Tibial artery (tissue), 4 donors: Measurements from ENCODE around the gene TARBP1.

ENCODE experiments used
- DNase-seq, 2 donors: peaks; one replicate each; pipeline ENCODE4 v3.0.0-alpha.2; 2019
- H3K27ac ChIP-seq, 2 donors: fragments of 200-600 bp; sonication (generic) in 1 of 2; 1 replicate in 1 of 2; 2 replicates in 1 of 2; pipeline ENCODE4 v1.5.1; 2018 to 2019; ENCODE audit warnings: mild to moderate bottlenecking in 1 of 2
- H3K27me3 ChIP-seq, 2 donors: fragments of 200-600 bp; sonication (generic) in 1 of 2; one replicate each; pipeline versions ENCODE4 v1.5.1 to v1.6.0; 2016 to 2019
- H3K36me3 ChIP-seq, 3 donors: fragments of 200-600 bp; sonication (generic) in 2 of 3; one replicate each; pipeline ENCODE4 v1.5.1; 2016 to 2019; ENCODE audit warnings: mild to moderate bottlenecking in 2 of 3
- H3K4me1 ChIP-seq, 4 donors: fragments of 200-600 bp; sonication (generic) in 2 of 4; 1 replicate in 3 of 4; 2 replicates in 1 of 4; pipeline ENCODE4 v1.5.1; 2016 to 2019
- H3K4me3 ChIP-seq, 2 donors: fragments of 200-600 bp; sonication (generic) in 1 of 2; 1 replicate in 1 of 2; 2 replicates in 1 of 2; pipeline ENCODE4 v1.5.1; 2018 to 2019; ENCODE audit warnings: mild to moderate bottlenecking in 2 of 2
- H3K9me3 ChIP-seq, 3 donors: fragments of 200-600 bp; sonication (generic) in 1 of 3; one replicate each; pipeline ENCODE4 v1.5.1; 2016 to 2019
- CTCF ChIP-seq, 2 experiments: fragments of 200-600 bp in 1 of 2; fragments of 450-650 bp in 1 of 2; IDR thresholded peaks; one replicate each; pipeline ENCODE4 v1.5.1; 2017 to 2019; ENCODE audit warnings: antibody characterized with exemption in 2 of 2, mild to moderate bottlenecking in 1 of 2, moderate library complexity in 1 of 2
- intact Hi-C: fragments of 100-400 bp; cut with DNase I; formaldehyde crosslinking; loops from one replicate; pipeline ENCODE4 v1.15.0; 2023; ENCODE audit warnings: low total_unique reads

Gene TARBP1

GRCh38 chr1:234473118-234473517, 5.9 kb downstream of the TARBP1 start:
- Histone ChIP-seq H3K27ac (no peak overlapping the region), H3K4me1 (peaks cover 0 to 6% (median 3%) of the 10 kb centered on the region in 4 donors), H3K4me3 (no peak overlapping the region), H3K36me3 (no peaks in the 10 kb centered on the region), H3K9me3 (no peaks in the 10 kb centered on the region), H3K27me3 (no peaks in the 10 kb centered on the region)
- intact Hi-C loops, result loop anchor here (10.0 kb wide), 1 partner anchor 952 kb away; no protein-coding TSS in a partner anchor
- DNase-seq, result no peak
- TF ChIP-seq CTCF (IDR thresholded peaks at IDR 0.05), result no peak

- DNase-seq, result no peak
- H3K4me3 ChIP-seq, result no peak overlapping the region
- H3K4me1 ChIP-seq, result no peaks in the 10 kb centered on the region
- H3K27ac ChIP-seq, result no peak overlapping the region
- intact Hi-C loops, result no loop called here
- H3K9me3 ChIP-seq, result no peaks in the 10 kb centered on the region
- peaks cover 0 to 13% (median 7%) of the 10 kb centered on the region in 3 donors for H3K36me3 ChIP-seq
- TF ChIP-seq CTCF (IDR thresholded peaks at IDR 0.05), result no peak
- H3K27me3 ChIP-seq, result no peaks in the 10 kb centered on the region
Measured at GRCh38 chr1:234469376-234469775, 9.6 kb downstream of the TARBP1 start.

GRCh38 chr1:234468580-234468979, 10.4 kb downstream of the TARBP1 start:
- H3K9me3 ChIP-seq, result no peaks in the 10 kb centered on the region
- peaks cover 0 to 16% (median 7%) of the 10 kb centered on the region in 3 donors for H3K36me3 ChIP-seq
- no peak for DNase-seq
- no peak for TF ChIP-seq CTCF (IDR thresholded peaks at IDR 0.05)
- intact Hi-C loops, result no loop called here
- no peaks in the 10 kb centered on the region for H3K4me1 ChIP-seq
- no peak overlapping the region for H3K4me3 ChIP-seq
- H3K27me3 ChIP-seq, result no peaks in the 10 kb centered on the region
- H3K27ac ChIP-seq, result no peak overlapping the region

- no peak for DNase-seq
- H3K4me1 ChIP-seq, result no peaks in the 10 kb centered on the region
- H3K27me3 ChIP-seq, result no peaks in the 10 kb centered on the region
- H3K4me3 ChIP-seq, result no peak overlapping the region
- no peaks in the 10 kb centered on the region for H3K9me3 ChIP-seq
- intact Hi-C loops, result no loop called here
- TF ChIP-seq CTCF (IDR thresholded peaks at IDR 0.05), result no peak
- no peak overlapping the region for H3K27ac ChIP-seq
- H3K36me3 ChIP-seq, result peaks cover 0 to 16% (median 7%) of the 10 kb centered on the region in 3 donors
Measured at GRCh38 chr1:234467821-234468220, 11.2 kb downstream of the TARBP1 start.

GRCh38 chr1:234466945-234467344, 12.0 kb downstream of the TARBP1 start:
- no peak overlapping the region for H3K4me3 ChIP-seq
- intact Hi-C loops, result no loop called here
- no peak for DNase-seq
- no peaks in the 10 kb centered on the region for H3K4me1 ChIP-seq
- H3K27ac ChIP-seq, result no peak overlapping the region
- H3K36me3 ChIP-seq, result peaks cover 0 to 16% (median 7%) of the 10 kb centered on the region in 3 donors
- H3K27me3 ChIP-seq, result no peaks in the 10 kb centered on the region
- TF ChIP-seq CTCF (IDR thresholded peaks at IDR 0.05), result no peak
- H3K9me3 ChIP-seq, result no peaks in the 10 kb centered on the region

GRCh38 chr1:234463749-234464148, 15.2 kb downstream of the TARBP1 start:
- no peak for TF ChIP-seq CTCF (IDR thresholded peaks at IDR 0.05)
- Histone ChIP-seq H3K4me1 (no peaks in the 10 kb centered on the region), H3K9me3 (no peaks in the 10 kb centered on the region), H3K27ac (no peak overlapping the region), H3K4me3 (no peak overlapping the region), H3K27me3 (no peaks in the 10 kb centered on the region), H3K36me3 (peaks cover 0 to 16% (median 7%) of the 10 kb centered on the region in 3 donors)
- intact Hi-C loops, result no loop called here
- DNase-seq, result no peak
